GM18520 (cell line): ENCODE measurements around the gene TBC1D20.

Experiments
- ATAC-seq: cut with Tn5 transposase; IDR thresholded peaks from one replicate; pipeline ENCODE4 v1.9.1; 2021; ENCODE audit not compliant: unreplicated experiment

TBC1D20 gene

DNA sequence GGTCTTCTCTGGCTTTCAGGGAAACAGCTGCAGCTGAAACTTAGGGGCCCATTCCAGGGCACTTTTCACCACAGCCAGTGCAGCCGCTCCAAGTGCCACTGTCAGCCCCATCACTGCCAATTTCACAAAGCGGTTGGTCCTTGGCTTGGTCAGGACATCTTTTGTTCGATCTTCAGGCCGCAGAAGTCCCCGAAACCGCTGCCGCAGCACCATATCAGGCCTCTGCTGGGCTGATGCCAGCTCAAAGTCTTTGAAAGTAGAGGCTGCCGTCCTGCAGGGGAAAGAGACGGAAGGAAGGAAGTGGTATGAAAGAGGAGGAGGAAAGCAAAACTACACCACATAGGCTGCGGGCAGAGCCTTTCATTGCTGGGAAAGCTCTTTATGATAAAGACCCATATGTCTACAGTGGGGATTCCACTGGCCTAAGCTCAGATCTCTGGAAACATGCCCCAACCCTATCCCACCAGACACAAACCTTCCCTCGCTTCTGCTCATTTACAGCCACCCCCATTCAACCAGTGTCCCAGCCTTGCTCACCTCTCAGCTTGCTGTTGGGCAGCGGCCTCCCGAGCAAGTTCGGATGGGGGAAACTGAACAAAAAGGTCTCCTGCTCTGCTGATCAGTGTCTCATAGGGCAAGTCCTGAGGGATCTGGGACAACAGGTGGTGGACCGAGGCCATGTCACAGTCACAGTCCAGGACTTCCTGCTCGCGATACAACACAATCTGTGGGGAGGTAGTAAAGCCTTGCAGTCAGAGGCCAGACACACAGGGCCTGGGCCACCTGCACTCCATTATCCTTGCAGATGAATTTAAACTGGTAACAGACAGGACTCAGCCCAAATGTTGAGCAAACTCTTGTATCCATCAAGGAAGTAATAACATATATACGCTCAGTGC lies 23.5 kb downstream of the TBC1D20 start:
- ATAC-seq = no peak

DNA sequence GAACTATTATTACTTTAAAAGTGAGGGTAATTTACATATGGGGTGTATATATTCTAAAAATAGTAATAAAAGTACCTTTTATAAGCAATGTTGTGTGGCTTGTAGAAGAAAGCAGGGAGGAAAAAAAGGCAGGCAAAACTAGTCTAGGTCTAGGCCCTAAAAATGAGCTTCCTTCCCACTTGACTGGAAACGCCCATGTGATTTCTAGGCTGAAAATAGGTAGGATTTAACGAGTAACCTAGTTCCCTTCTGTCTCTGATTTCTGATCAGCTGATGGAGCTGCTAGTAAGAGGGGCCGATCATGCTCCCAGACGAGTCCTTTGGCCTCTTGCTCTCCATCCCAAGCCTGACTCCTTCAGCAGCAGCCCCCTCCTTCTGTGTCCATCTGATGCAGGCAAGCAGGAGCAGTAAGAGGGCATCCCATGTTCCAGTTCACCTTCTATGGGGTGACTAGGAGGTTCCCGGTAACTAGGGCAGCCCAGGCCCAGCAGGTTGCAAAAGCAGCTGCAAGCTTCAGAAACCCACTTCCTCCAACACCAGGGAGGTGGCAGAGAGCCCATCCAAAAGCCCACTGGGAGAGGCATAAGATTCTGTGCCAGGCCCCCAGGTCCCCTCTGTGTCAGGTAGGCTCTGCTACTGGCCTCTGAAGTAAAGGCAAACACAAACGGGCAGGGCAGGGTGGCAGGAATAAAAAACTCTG lies 24.4 kb downstream of the TBC1D20 start:
- ATAC-seq = no peak

GRCh38 chr20:436476-436875 lies 25.9 kb downstream of the TBC1D20 start:
- ATAC-seq = no peak

GRCh38 chr20:435558-435957 lies 26.8 kb downstream of the TBC1D20 start:
- ATAC-seq = no peak

DNA sequence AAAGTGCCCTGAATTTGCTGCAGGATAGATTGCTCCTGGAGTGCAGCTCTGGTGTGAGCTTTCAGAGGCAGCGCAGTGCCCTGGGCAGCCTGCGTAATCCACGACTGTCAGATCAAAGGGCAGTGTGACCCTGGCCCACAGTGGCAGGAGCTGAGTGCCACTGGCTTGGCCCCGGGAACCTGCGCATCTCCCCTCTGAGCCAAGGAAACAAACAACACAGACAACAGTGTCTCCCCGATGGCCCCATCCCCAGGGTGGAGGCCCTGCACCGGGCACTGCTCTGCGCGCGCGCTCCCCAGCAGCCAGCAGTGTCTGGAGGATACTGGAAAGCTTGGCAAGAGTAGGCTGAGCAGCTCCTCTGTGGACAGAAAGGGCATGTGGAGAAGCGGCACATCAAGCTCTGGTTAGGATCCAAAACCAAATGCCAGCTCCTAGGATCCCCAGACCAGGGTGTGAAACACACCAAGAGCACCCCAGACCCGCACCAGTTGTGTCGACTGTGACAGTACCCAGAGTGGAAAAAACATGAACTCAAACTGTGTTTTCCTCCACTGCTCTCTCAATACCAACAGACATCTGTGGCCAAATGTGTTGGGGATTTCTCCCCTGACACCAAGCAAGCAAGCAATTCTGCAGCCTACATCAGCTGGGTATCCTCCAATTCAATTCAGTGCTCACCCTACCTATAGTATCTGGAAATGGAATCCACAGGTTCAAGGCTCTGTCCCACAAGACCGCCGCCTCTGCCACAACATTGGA lies 27.5 kb downstream of the TBC1D20 start:
- no peak for ATAC-seq

DNA sequence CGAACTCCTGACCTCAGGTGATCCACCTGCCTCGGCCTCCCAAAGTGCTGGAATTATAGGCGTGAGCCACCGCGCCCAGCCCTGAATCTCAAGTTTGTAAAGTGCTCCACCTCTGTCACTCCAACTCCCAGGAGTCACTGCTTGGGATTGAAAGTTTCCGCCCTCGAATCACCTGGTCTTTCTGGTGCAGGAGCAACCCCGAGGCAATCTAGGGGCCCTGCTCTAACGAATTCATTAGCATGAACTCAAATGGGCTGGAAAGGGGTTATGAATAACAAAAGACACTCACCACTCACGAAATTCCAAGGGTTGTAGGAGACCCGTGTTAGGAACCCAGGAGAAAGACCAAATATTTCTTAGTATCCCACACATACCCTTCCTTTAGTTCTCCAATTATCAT lies 28.1 kb downstream of the TBC1D20 start:
- ATAC-seq = no peak

GRCh38 chr20:433300-433975 lies 28.9 kb downstream of the TBC1D20 start:
- peak; percentile 72 for ATAC-seq

- ATAC-seq = no peak
Observed at GRCh38 chr20:432677-433299, 29.5 kb downstream of the TBC1D20 start.

- ATAC-seq = no peak
Observed at GRCh38 chr20:432208-432607, 30.1 kb downstream of the TBC1D20 start.

DNA sequence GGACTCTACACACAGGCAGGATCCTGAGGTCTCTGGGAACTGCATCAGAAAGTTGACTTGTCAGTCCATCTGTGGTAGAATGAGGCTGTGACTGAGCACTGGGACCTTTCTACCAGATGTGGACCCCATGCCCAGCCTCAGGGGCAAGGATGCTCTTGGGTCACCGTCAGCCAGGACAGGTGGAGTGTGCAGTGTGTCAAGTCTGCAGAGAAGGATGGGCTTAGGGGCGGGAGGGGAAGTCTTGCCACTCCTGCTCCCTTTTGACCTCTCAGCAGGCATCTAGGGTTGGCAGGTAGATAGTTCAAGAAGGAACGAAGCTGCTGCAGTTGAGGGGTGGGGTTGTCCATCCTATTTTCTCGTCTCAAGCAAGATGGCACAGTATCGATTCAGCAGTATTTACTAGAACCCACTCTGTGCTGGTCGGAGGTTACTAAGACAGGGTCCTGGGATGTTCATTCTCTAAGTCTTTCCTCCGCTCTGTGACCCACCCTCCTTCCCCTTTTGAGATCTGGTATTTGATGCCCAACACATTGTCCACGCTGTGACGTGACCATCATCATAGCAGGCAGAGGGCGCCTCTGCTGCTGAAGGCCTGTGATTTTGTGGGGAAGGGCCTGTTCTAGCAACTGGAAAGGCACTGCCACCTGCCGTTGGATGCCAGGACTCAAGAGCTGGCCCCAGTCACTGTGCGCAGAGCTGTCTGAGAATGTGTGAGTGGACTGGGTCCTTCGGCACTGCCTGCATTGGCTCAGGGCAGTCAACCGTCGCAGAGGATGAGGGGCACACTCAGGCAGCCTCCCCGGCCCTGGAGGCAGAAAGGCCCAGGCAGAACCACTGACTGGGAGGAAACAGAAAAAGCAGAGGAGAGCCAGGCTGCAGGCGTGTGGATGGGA lies 31.1 kb downstream of the TBC1D20 start:
- no peak for ATAC-seq

DNA sequence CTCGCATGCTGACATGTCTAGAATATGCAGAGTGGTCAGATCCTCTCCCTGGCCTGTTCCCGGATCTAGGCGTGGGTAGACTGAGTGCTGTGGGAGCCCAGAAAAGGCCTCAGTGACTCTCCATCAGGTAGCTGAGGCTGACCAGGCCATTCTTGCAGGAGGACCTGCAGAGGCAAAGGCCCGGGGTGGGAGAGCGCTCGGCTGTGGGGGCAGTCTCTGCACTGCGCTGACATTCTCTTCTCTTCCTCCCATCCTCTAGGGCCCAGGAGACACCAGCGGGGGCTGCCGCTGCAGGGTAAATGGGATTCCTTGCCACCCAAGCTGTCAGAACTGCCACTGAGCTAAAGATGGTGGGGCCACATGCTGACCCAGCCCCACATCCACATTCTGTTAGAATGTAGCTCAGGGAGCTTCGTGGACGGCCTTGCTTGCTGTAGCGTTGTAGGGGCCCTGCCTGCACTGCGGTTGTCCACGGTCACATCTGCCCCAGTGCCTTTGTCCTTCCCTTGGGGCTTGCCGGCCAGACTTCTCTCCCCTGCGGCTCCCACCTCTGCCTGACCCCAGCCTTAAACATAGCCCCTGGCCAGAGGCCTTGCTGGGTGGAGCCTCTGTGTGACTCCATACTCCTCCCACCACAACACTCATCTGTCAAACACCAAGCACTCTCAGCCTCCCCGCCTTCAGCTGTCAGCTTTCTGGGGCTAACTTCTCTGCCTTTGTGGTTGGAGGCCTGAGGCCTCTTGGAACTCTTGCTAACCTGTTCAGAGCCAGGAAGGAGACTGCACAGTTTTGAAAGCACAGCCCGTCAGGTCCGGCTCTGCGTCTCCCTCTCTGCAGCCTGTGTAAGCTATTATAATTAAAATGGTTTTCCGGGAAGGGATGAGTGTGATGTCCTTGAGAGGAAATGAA lies 32.0 kb downstream of the TBC1D20 start:
- ATAC-seq = no peak

DNA sequence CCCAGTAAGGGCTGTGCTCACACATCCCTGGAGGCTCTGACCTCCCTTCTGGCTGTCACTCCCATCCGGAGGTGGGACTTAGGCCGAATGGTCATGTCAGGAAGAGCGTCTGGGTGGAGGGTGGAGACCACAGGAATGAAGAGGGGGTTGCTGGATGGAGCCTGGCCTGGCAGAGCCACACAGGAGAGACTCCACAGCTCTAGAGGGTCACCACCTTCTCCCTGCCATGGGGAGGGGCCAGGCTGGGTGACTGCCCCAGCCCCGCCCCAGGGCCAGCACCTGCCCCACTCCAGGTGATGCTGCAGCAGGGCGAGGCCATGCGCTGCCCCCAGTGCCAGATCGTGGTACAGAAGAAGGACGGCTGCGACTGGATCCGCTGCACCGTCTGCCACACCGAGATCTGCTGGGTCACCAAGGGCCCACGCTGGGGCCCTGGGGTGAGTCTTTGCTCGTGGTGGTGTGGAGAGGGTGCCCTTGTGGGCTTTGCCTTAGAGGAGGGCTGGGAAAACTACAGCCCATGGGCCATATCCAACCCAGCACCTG lies 33.6 kb downstream of the TBC1D20 start:
- no peak for ATAC-seq

DNA sequence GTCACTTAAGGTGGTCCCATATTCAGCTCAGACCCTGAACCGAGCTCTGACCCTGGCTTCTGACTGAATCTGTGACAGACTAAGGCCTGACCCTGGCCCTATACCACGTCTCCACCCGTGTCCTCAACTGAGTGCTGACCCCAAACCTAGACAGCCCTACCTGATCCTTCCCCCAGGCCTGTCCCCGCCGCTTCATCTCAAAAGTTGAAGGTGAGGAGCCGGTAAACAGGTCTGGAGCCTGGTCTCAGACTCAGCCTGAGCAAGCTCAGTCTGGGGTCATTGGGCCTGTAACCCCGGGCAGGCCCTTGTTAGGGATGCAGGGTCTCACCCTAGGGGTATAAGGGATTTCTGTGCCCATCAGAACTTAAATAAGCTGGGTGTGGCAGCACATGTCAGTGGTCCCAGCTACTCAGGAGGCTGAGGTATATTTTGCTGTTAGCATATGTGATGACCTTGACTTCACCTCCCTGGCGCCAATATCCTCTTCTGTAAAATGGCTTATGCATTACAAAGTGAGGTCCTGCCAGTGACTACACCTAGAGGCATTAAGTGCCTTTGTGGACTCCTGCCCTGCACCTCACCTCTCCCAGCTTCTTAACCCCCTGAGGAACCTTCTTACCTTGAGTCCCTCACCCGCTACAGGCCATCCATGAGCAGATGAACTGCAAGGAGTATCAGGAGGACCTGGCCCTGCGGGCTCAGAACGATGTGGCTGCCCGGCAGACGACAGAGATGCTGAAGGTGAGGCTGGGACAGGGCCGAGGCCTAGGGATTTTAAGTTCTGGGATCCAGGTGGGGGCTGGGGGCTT lies 34.3 kb downstream of the TBC1D20 start:
- ATAC-seq = no peak

DNA sequence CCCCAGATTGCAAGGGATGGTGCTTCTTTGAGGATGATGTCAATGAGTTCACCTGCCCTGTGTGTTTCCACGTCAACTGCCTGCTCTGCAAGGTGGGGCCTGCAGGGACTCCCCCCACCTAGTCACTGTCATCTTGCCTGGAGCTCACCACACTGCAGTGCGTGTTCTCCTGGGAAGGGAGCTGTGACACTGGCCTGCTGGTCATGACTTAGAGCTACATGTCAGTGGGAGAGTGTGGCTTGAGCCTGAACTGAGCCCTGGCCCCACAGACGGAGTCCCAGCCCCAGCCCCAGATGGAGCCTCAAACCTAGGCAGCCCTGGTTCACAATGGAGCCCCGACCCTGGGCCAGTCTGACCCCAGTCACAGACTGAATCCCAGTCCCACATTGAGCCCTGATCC lies 34.9 kb downstream of the TBC1D20 start:
- ATAC-seq = no peak

DNA sequence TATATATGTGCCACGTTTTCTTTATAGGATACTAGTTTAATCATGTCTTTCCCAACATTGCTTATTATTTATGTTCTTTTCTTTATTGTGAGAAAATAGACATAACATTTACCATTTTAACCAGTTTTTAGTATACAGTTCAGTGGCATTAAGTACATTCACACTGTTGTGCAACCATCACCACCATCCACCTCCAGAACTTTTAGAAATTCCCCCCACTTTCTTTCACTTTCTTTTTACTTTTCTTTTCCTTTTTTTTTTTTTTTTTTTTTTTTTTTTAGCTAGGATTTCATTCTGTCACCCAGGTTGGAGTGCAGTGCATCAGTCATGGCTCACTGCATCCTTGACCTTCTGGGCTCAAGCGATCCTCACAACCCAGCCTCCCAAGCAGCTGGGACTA lies 35.8 kb downstream of the TBC1D20 start:
- no peak for ATAC-seq

DNA sequence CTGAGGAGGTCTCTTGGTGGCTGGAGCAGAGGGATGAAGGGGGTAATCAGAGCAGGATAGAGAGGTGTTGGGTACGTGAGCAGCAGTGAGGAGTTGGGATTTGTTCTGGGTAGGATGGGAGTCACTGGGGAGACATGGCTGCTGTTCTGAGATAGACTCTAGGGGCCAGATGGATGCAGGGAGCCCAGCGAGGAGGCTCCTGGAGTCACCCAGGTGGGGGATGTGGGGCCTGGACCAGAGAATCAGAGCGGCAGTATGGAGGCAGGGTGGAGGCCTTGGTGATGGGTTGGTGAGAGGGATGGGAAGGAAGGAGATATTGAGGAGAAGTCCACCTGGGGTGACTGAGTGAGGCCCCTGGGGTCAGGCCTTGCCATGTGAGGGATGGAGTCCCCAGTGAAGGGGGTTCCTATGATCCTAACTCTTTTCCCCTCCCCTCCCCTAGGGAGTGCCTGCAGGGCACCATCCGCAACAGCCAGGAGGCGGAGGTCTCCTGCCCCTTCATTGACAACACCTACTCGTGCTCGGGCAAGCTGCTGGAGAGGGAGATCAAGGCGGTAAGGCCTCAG lies 40.6 kb downstream of the TBC1D20 start:
- ATAC-seq = no peak
